ENCODE data around the gene EHMT2.

EHMT2 gene

DNA sequence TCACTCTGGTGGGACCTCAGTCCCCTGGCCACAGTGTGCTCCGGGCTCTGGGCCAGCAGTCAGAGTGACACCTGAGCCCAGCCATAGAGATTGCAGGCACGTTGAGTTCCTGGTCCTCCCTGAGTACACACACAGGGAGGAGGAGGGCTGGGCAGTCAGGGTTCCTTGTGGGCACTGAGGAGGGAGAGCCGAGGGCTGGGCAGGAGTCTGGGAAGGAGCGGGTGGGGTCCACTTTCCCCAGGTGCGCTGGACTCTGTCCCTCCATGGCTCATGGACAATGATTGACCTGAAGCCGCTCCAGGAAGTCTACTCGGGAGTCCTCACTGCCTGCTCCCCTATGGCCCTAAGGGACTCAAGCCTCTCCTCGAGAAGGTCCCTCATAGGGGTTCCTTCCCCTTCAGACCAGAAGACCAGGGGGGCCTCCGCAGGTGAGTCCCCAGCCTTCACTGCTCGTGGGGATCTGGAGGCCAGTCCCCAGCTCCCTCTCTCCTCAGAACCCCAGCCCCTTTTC, 19.8 kb downstream of the EHMT2 start:
- TF ChIP-seq, protein P1, sequence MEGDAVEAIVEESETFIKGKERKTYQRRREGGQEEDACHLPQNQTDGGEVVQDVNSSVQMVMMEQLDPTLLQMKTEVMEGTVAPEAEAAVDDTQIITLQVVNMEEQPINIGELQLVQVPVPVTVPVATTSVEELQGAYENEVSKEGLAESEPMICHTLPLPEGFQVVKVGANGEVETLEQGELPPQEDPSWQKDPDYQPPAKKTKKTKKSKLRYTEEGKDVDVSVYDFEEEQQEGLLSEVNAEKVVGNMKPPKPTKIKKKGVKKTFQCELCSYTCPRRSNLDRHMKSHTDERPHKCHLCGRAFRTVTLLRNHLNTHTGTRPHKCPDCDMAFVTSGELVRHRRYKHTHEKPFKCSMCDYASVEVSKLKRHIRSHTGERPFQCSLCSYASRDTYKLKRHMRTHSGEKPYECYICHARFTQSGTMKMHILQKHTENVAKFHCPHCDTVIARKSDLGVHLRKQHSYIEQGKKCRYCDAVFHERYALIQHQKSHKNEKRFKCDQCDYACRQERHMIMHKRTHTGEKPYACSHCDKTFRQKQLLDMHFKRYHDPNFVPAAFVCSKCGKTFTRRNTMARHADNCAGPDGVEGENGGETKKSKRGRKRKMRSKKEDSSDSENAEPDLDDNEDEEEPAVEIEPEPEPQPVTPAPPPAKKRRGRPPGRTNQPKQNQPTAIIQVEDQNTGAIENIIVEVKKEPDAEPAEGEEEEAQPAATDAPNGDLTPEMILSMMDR (conservative IDR thresholded peaks at IDR 0.05; ENCODE audit: low read depth, low read length): no peak
- no peak for DNase-seq (ENCODE audit: low read depth)
- H3K4me3 ChIP-seq (ENCODE audit: low read depth, low read length): no peak overlapping the region

DNA sequence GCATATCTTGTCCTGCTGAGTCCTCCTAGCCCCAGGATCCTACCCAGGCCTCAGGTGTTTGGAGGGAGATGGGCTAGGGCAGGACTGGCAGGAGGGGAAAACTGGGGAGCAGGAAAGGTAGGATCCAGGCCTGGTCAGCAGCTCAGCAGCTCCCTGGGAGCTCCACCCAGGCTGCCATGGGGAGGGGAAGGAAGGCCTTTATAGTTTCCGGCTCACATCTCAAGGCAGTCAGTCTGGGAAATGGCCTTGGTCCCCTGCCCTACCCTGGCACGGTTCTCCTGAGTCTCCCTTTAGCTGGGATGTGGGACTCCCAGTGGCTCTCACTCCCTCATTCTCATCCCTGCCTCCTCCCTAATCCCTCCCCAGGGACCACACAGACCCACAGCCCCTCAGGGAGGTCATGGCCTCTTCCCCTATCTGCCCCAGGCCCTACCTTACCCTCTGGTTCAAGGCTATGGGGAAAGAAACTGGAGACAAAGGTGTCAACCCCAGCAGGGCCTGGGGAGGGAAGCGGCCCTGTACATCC, 20.3 kb downstream of the EHMT2 start:
- DNase-seq (ENCODE audit: low read depth): no peak
- H3K4me3 ChIP-seq (ENCODE audit: low read depth, low read length): no peak overlapping the region
- TF ChIP-seq, protein P1 (conservative IDR thresholded peaks at IDR 0.05; ENCODE audit: low read depth, low read length): no peak

DNA sequence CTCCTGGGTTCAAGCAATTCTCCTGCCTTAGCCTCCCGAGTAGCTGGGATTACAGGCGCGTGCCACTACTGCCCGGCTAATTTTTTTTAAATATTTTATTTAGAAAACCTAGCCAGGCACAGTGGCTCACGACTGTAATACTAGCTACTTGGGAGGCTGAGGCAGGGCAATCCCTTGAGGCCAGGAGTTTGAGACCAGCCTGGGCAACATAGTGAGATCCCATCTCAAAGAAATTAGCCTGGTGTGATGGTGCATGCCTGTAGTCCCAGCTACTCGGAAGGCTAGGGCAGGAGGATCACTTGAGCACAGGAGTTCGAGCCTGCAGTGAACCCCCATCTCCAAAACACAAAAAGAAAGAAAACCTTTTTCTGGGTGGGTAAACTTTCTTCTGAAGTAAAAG, 21.1 kb downstream of the EHMT2 start:
- no peak for DNase-seq (ENCODE audit: low read depth)
- TF ChIP-seq, protein P1 (conservative IDR thresholded peaks at IDR 0.05; ENCODE audit: low read depth, low read length): no peak
- no peak overlapping the region for H3K4me3 ChIP-seq (ENCODE audit: low read depth, low read length)

DNA sequence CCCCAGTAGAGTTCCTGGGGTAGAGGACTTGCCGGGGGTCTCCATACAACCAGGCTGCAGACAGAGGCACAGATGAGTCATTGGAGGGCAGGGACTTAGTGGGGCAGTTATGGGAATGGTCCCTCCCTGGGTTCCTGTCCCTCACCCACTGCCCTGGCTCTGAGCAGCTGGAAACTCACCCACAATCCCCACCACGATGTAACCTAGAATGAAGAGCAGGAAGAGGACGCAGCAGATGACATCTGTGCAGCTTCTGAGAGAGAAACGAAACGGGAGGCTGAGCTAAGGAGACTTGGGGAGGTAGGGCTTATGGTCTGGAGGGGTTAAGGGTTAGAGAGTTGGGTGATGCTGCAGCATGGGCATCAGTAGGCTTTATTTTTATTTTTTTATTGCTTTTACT, 21.6 kb downstream of the EHMT2 start:
- TF ChIP-seq, protein P1 (conservative IDR thresholded peaks at IDR 0.05; ENCODE audit: low read depth, low read length): no peak
- no peak for DNase-seq (ENCODE audit: low read depth)
- no peak overlapping the region for H3K4me3 ChIP-seq (ENCODE audit: low read depth, low read length)

DNA sequence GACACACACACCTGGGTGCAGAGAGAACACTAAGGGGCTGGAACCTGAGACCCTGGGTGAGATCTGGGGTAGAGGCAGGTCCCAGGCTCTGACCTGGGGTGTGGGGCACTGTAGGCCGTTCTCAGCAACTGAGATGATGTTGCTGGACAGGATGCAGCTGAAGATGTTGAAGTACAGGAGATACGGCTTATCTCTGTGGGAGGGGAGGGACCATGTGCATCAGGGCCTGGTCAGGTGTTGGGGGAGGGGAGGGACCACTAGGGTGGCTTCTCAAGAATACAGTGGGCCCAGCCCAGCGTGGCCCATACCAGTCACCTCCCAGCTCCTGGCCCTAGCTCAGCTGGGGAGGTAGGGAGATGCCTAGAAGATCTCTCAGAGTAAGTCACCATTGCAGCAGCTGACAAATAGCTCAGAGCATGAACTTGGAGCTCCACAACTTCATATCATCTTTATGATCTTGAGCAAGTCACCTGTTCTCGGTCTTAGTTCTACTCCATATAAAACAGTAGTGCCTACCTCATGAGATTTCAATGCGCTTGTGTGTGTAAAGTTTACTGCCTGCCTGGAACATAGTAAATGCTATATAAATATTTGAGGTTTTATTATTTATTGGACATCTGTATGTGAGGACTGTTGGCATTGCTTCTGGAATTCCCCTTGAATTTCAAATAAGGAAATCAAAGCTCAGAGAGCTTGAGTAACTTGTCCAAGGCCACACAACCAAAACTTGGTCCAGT, 22.5 kb downstream of the EHMT2 start:
- H3K4me3 ChIP-seq (ENCODE audit: low read depth, low read length): no peak overlapping the region
- no peak for DNase-seq (ENCODE audit: low read depth)
- TF ChIP-seq, protein P1 (conservative IDR thresholded peaks at IDR 0.05; ENCODE audit: low read depth, low read length): no peak

DNA sequence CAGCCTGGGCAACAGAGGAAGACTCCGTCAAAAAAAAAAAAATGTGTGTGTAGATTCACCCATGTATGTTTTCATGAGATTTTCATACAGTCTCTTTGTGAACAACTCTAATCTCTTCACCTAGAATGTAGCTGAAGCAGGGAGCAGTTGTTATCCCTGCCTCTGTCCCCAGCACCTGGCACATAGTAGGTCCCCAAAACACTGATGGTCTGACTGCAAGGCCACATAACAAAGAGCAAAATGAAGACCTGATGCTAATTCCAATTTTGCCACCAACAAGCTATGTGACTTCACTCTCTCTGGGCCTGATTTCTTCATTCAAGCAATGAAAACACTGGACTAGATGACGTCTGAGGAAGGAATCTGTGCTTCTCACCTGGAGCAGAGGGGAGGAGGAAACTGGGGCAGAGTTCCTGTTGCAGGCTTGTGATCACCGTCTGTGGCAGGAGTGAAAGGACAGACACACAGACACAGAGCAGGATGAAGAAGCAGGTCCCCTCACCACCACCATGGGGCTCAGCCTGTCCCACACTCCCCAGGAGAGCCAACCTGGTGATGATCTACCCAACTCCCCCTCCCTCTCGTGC, 23.3 kb downstream of the EHMT2 start:
- no peak overlapping the region for H3K4me3 ChIP-seq (ENCODE audit: low read depth, low read length)
- DNase-seq (ENCODE audit: low read depth): no peak
- TF ChIP-seq, protein P1 (conservative IDR thresholded peaks at IDR 0.05; ENCODE audit: low read depth, low read length): no peak
